GM12878 (cell line): Measurements from ENCODE around the gene PRDX1. TPM values are rescaled to one million over a fixed set of nuclear protein-coding genes. Genes with fewer than 3 reads are reported as not detected.

Experiments
- CBX3 ChIP-seq: fragments of 200-600 bp; sonication (generic); IDR thresholded peaks from 2 replicates; pipeline ENCODE4 v1.6.1; 2016; ENCODE audit warnings: low read depth, borderline replicate concordance
- CHD2 ChIP-seq: IDR thresholded peaks from 2 replicates; pipeline ENCODE4 v1.6.1; 2011; ENCODE audit warnings: low read depth, low read length, improper control_type of control experiment, borderline replicate concordance
- CREM ChIP-seq: IDR thresholded peaks from 2 replicates; pipeline ENCODE4 v1.6.1; 2014; ENCODE audit warnings: antibody characterized with exemption, low read depth
- CUX1 ChIP-seq: IDR thresholded peaks from 2 replicates; pipeline ENCODE4 v1.6.1; 2012; ENCODE audit warnings: improper control_type of control experiment, low read depth, low read length; ENCODE audit not compliant: insufficient replicate concordance
- ELK1 ChIP-seq: IDR thresholded peaks from 2 replicates; pipeline ENCODE4 v1.6.1; 2012; ENCODE audit warnings: low read depth, low read length, improper control_type of control experiment
- HDAC6 ChIP-seq: fragments of 200-600 bp; sonication (generic); IDR thresholded peaks from one replicate; pipeline ENCODE4 v1.8.0; 2017; ENCODE audit warnings: antibody characterized with exemption; ENCODE audit not compliant: unreplicated experiment
- KDM1A ChIP-seq: fragments of 200-600 bp; sonication (generic); IDR thresholded peaks from 2 replicates; pipeline ENCODE4 v1.6.1; 2016; ENCODE audit warnings: borderline replicate concordance
- MTA2 ChIP-seq: fragments of 450-650 bp; IDR thresholded peaks from 2 replicates; pipeline ENCODE4 v1.6.1; 2016; ENCODE audit warnings: low read depth, mild to moderate bottlenecking, moderate library complexity
- MYC ChIP-seq: IDR thresholded peaks from 2 replicates; pipeline ENCODE4 v1.6.1; 2011; ENCODE audit warnings: mild to moderate bottlenecking, low read length, moderate library complexity, inconsistent platforms; ENCODE audit not compliant: insufficient read depth, insufficient replicate concordance, insufficient read length, severe bottlenecking
- PAX8 ChIP-seq: fragments of 450-650 bp; IDR thresholded peaks from 2 replicates; pipeline ENCODE4 v1.6.1; 2017; ENCODE audit warnings: mild to moderate bottlenecking, moderate library complexity
- POLR2A ChIP-seq: IDR thresholded peaks from 2 replicates; pipeline ENCODE4 v1.6.1; 2011; ENCODE audit warnings: low read depth, mild to moderate bottlenecking, low read length
- SIN3A ChIP-seq: IDR thresholded peaks from 2 replicates; pipeline ENCODE4 v1.6.1; 2012; ENCODE audit warnings: low read depth, low read length, improper control_type of control experiment
- TBL1XR1 ChIP-seq: IDR thresholded peaks from 2 replicates; pipeline ENCODE4 v1.6.1; 2012; ENCODE audit warnings: low read depth, low read length, improper control_type of control experiment
- USF1 ChIP-seq: IDR thresholded peaks from 2 replicates; pipeline ENCODE4 v1.6.1; 2011; ENCODE audit warnings: borderline replicate concordance, low read depth, mild to moderate bottlenecking, moderate library complexity, mixed read lengths, low read length; ENCODE audit not compliant: insufficient read depth; ENCODE audit errors: extremely low read length
- polyA plus RNA-seq, 11 experiments: library from polyadenylated mRNA; depleted of rRNA in 4 of 11; unstranded in 6 of 11; stranded (reverse) in 5 of 11; fragments of >200 nt; fragmentation: Nextera tagmentation in 4 of 11; fragmentation: Illumina TruSeq in 1 of 11; extraction: Ambion mirVana in 4 of 11; extraction: Trizol in 1 of 11; gene quantifications; 1 replicate in 1 of 11; 2 replicates in 10 of 11; pipeline versions ENCODE4 v1.2.1 to v1.2.3, GENCODE V29; 2011 to 2016; ENCODE audit warnings: inconsistent platforms in 2 of 11, missing spikeins in 2 of 11, low read depth in 1 of 11
- total RNA-seq, 4 experiments: library from RNA; depleted of rRNA in 3 of 4; stranded (reverse); fragments of >200 nt in 3 of 4; fragmentation: Illumina TruSeq in 1 of 4; extraction: Trizol in 1 of 4; gene quantifications; 2 replicates each; pipeline versions ENCODE4 v1.2.1 to v1.2.3, GENCODE V29; 2013 to 2021
- TF ChIP-seq, protein P1 (sequence below): IDR thresholded peaks from 2 replicates; pipeline ENCODE4 v1.6.1; 2012; ENCODE audit warnings: low read length, inconsistent platforms

The PRDX1 gene
- total and polyA plus RNA-seq, 10 of the 15 experiments (the other 5 are each of a cell fraction or from before 2014, with no cell fraction given): 659 to 1,775 (median 811) TPM

- TF ChIP-seq USF1 (no peak), KDM1A (no peak), MYC (no peak), POLR2A (no peak), CUX1 (no peak), HDAC6 (no peak), PAX8 (no peak), CHD2 (no peak), MTA2 (no peak), CREM (no peak), CBX3 (no peak), ELK1 (no peak), TBL1XR1 (no peak), SIN3A (no peak)
- TF ChIP-seq, protein P1, sequence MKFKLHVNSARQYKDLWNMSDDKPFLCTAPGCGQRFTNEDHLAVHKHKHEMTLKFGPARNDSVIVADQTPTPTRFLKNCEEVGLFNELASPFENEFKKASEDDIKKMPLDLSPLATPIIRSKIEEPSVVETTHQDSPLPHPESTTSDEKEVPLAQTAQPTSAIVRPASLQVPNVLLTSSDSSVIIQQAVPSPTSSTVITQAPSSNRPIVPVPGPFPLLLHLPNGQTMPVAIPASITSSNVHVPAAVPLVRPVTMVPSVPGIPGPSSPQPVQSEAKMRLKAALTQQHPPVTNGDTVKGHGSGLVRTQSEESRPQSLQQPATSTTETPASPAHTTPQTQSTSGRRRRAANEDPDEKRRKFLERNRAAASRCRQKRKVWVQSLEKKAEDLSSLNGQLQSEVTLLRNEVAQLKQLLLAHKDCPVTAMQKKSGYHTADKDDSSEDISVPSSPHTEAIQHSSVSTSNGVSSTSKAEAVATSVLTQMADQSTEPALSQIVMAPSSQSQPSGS: no peak
Observed at GRCh38 chr1:45568421-45568820, 46.7 kb upstream of the PRDX1 start (continued).
